ENCODE measurements around the gene COG3. TPM values are rescaled to one million over a fixed set of nuclear protein-coding genes. Genes with fewer than 3 reads are reported as not detected.

COG3 gene
- total RNA-seq, 1 donor from 2014 or later: 23.1 TPM

GRCh38 chr13:45490068-45490467, 25.3 kb downstream of the COG3 start:
- peaks cover 1% of the 10 kb centered on the region for H3K27me3 Mint-ChIP-seq (ENCODE audit: unreplicated experiment)
- H3K9me3 Mint-ChIP-seq (ENCODE audit: unreplicated experiment): no peaks in the 10 kb centered on the region
- H3K27ac Mint-ChIP-seq (ENCODE audit: unreplicated experiment): no peak overlapping the region
- H3K4me3 Mint-ChIP-seq (ENCODE audit: unreplicated experiment): no peak overlapping the region
- H3K36me3 Mint-ChIP-seq (ENCODE audit: low read depth, unreplicated experiment): peaks cover 20% of the 10 kb centered on the region
- peak; percentile 44 for TF ChIP-seq CTCF (IDR thresholded peaks at IDR 0.05; ENCODE audit: unreplicated experiment)
- H3K4me1 Mint-ChIP-seq (ENCODE audit: unreplicated experiment): peaks cover 5% of the 10 kb centered on the region
- no peak for DNase-seq (ENCODE audit: low spot score)

GRCh38 chr13:45492538-45492937, 27.8 kb downstream of the COG3 start:
- no peaks in the 10 kb centered on the region for H3K27me3 Mint-ChIP-seq (ENCODE audit: unreplicated experiment)
- no peak overlapping the region for H3K27ac Mint-ChIP-seq (ENCODE audit: unreplicated experiment)
- no peaks in the 10 kb centered on the region for H3K9me3 Mint-ChIP-seq (ENCODE audit: unreplicated experiment)
- no peak for DNase-seq (ENCODE audit: low spot score)
- peaks cover 14% of the 10 kb centered on the region for H3K36me3 Mint-ChIP-seq (ENCODE audit: low read depth, unreplicated experiment)
- no peak overlapping the region for H3K4me3 Mint-ChIP-seq (ENCODE audit: unreplicated experiment)
- no peak for TF ChIP-seq CTCF (IDR thresholded peaks at IDR 0.05; ENCODE audit: unreplicated experiment)
- H3K4me1 Mint-ChIP-seq (ENCODE audit: unreplicated experiment): no peaks in the 10 kb centered on the region

GRCh38 chr13:45496942-45497341, 32.2 kb downstream of the COG3 start:
- Mint-ChIP-seq H3K27ac (ENCODE audit: unreplicated experiment) (no peak overlapping the region), H3K4me1 (ENCODE audit: unreplicated experiment) (peaks cover 3% of the 10 kb centered on the region), H3K27me3 (ENCODE audit: unreplicated experiment) (no peaks in the 10 kb centered on the region), H3K9me3 (ENCODE audit: unreplicated experiment) (no peaks in the 10 kb centered on the region), H3K36me3 (ENCODE audit: low read depth, unreplicated experiment) (peaks cover 22% of the 10 kb centered on the region), H3K4me3 (ENCODE audit: unreplicated experiment) (peak overlapping the region; percentile 14)
- no peak for TF ChIP-seq CTCF (IDR thresholded peaks at IDR 0.05; ENCODE audit: unreplicated experiment)
- DNase-seq (ENCODE audit: low spot score): no peak

- H3K4me1 Mint-ChIP-seq (ENCODE audit: unreplicated experiment): peaks cover 3% of the 10 kb centered on the region
- H3K27me3 Mint-ChIP-seq (ENCODE audit: unreplicated experiment): peaks cover 4% of the 10 kb centered on the region
- peaks cover 31% of the 10 kb centered on the region for H3K36me3 Mint-ChIP-seq (ENCODE audit: low read depth, unreplicated experiment)
- H3K9me3 Mint-ChIP-seq (ENCODE audit: unreplicated experiment): no peaks in the 10 kb centered on the region
- no peak overlapping the region for H3K27ac Mint-ChIP-seq (ENCODE audit: unreplicated experiment)
- no peak for DNase-seq (ENCODE audit: low spot score)
- no peak for TF ChIP-seq CTCF (IDR thresholded peaks at IDR 0.05; ENCODE audit: unreplicated experiment)
- no peak overlapping the region for H3K4me3 Mint-ChIP-seq (ENCODE audit: unreplicated experiment)
Measured at GRCh38 chr13:45500492-45501174, 35.9 kb downstream of the COG3 start.

GRCh38 chr13:45501175-45501526, 36.4 kb downstream of the COG3 start:
- no peaks in the 10 kb centered on the region for H3K9me3 Mint-ChIP-seq (ENCODE audit: unreplicated experiment)
- TF ChIP-seq CTCF (IDR thresholded peaks at IDR 0.05; ENCODE audit: unreplicated experiment): no peak
- DNase-seq (ENCODE audit: low spot score): no peak
- no peak overlapping the region for H3K27ac Mint-ChIP-seq (ENCODE audit: unreplicated experiment)
- H3K36me3 Mint-ChIP-seq (ENCODE audit: low read depth, unreplicated experiment): peaks cover 33% of the 10 kb centered on the region
- peaks cover 4% of the 10 kb centered on the region for H3K27me3 Mint-ChIP-seq (ENCODE audit: unreplicated experiment)
- no peak overlapping the region for H3K4me3 Mint-ChIP-seq (ENCODE audit: unreplicated experiment)
- H3K4me1 Mint-ChIP-seq (ENCODE audit: unreplicated experiment): peaks cover 3% of the 10 kb centered on the region
